Calu3 (cell line): Measurements from ENCODE around the gene CLIP1. TPM values are rescaled to one million over a fixed set of nuclear protein-coding genes. Genes with fewer than 3 reads are reported as not detected.

Experiments used
- BruUV-seq: library from RNA; stranded (reverse); fragments of 400-500 nt; replicated peaks from 2 replicates; lab custom pipeline; 2021; lab: Mats Ljungman, UMichigan
- CTCF ChIA-PET: fragments of 300-600 bp; sonication (Branson Sonifier 250); formaldehyde crosslinking; loops from one replicate; lab custom pipeline; 2022; ENCODE audit warnings: antibody characterized with exemption; lab: Charles Lee
- DNase-seq: peaks from one replicate; pipeline ENCODE4 v3.0.0; 2022
- H3K27ac Mint-ChIP-seq: one replicate; pipeline ENCODE4 v1.8.0; 2022; ENCODE audit warnings: mixed read lengths; ENCODE audit not compliant: unreplicated experiment
- H3K27me3 Mint-ChIP-seq: one replicate; pipeline ENCODE4 v1.8.0; 2022; ENCODE audit warnings: mixed read lengths; ENCODE audit not compliant: unreplicated experiment
- H3K36me3 Mint-ChIP-seq: one replicate; pipeline ENCODE4 v1.8.0; 2022; ENCODE audit warnings: mild to moderate bottlenecking, moderate library complexity, mixed read lengths; ENCODE audit not compliant: insufficient read depth, unreplicated experiment
- H3K4me1 Mint-ChIP-seq: one replicate; pipeline ENCODE4 v1.8.0; 2022; ENCODE audit warnings: mild to moderate bottlenecking, low read depth, mixed read lengths; ENCODE audit not compliant: unreplicated experiment
- H3K4me3 Mint-ChIP-seq: one replicate; pipeline ENCODE4 v1.8.0; 2022; ENCODE audit warnings: mild to moderate bottlenecking, low read depth, moderate library complexity, mixed read lengths; ENCODE audit not compliant: unreplicated experiment
- H3K9me3 Mint-ChIP-seq: one replicate; pipeline ENCODE4 v1.8.0; 2022; ENCODE audit warnings: low read depth, mixed read lengths; ENCODE audit not compliant: unreplicated experiment
- intact Hi-C: fragments of 100-400 bp; cut with micrococcal nuclease; formaldehyde crosslinking; loops from one replicate; pipeline ENCODE4 v1.10.0; 2022; ENCODE audit not compliant: unreplicated experiment
- total RNA-seq: library from RNA; stranded (reverse); gene quantifications from 2 replicates; pipeline ENCODE4 v1.2.3, GENCODE V29; 2022
- TF ChIP-seq, protein P1 (sequence below): fragments of 200-600 bp; IDR thresholded peaks from one replicate; pipeline ENCODE4 v1.8.0; 2022; ENCODE audit warnings: antibody characterized with exemption; ENCODE audit not compliant: unreplicated experiment

Gene CLIP1
- total RNA-seq, 1 experiment from 2014 or later: 95.3 TPM

DNA sequence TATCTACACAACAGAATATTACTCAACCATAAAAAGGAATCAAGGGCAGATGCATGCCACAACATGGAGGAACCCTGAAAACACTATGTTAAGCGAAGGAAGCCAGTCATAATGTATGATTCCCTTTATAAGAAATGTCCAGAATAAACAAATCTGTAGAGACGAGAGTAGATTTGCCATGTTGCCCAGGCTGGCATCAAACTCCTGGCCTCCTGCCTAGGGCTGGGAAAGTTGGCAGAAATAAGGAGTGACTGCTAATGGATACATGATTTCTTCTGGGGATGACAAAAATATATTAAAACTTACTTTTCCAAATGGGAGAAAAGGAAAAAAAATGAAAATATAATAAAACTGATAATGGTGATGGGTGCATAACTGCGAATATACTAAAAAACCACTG, 10.9 kb downstream of the CLIP1 start:
- peaks cover 10% of the 10 kb centered on the region for H3K4me1 Mint-ChIP-seq
- no peaks in the 10 kb centered on the region for H3K9me3 Mint-ChIP-seq
- H3K27ac Mint-ChIP-seq: no peak overlapping the region
- peaks cover 16% of the 10 kb centered on the region for H3K36me3 Mint-ChIP-seq
- no TSS peak for BruUV-seq
- no peaks in the 10 kb centered on the region for H3K27me3 Mint-ChIP-seq
- TF ChIP-seq, protein P1, sequence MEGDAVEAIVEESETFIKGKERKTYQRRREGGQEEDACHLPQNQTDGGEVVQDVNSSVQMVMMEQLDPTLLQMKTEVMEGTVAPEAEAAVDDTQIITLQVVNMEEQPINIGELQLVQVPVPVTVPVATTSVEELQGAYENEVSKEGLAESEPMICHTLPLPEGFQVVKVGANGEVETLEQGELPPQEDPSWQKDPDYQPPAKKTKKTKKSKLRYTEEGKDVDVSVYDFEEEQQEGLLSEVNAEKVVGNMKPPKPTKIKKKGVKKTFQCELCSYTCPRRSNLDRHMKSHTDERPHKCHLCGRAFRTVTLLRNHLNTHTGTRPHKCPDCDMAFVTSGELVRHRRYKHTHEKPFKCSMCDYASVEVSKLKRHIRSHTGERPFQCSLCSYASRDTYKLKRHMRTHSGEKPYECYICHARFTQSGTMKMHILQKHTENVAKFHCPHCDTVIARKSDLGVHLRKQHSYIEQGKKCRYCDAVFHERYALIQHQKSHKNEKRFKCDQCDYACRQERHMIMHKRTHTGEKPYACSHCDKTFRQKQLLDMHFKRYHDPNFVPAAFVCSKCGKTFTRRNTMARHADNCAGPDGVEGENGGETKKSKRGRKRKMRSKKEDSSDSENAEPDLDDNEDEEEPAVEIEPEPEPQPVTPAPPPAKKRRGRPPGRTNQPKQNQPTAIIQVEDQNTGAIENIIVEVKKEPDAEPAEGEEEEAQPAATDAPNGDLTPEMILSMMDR: no peak
- intact Hi-C loops: no loop called here
- no peak for DNase-seq
- no peak overlapping the region for H3K4me3 Mint-ChIP-seq
- CTCF ChIA-PET: no interaction called here

GRCh38 chr12:122407208-122407607, 15.3 kb downstream of the CLIP1 start:
- intact Hi-C loops: no loop called here
- H3K36me3 Mint-ChIP-seq: peaks cover 39% of the 10 kb centered on the region
- TF ChIP-seq, protein P1: no peak
- BruUV-seq: no TSS peak
- CTCF ChIA-PET: interaction anchor here (0.5 to 1.8 kb wide), 7 partner anchors 10 to 1125 kb away, joined by 3 to 8 read pairs (median 5); partner anchors contain the start of gene CLIP1
- H3K9me3 Mint-ChIP-seq: no peaks in the 10 kb centered on the region
- H3K4me3 Mint-ChIP-seq: peak overlapping the region; percentile 18
- no peak for DNase-seq
- peaks cover 39% of the 10 kb centered on the region for H3K4me1 Mint-ChIP-seq
- no peaks in the 10 kb centered on the region for H3K27me3 Mint-ChIP-seq
- H3K27ac Mint-ChIP-seq: peak overlapping the region; percentile 88

- Mint-ChIP-seq H3K27ac (peak overlapping the region; percentile 88), H3K4me3 (no peak overlapping the region), H3K4me1 (peaks cover 39% of the 10 kb centered on the region), H3K9me3 (no peaks in the 10 kb centered on the region), H3K36me3 (peaks cover 39% of the 10 kb centered on the region), H3K27me3 (no peaks in the 10 kb centered on the region)
- no peak for DNase-seq
- CTCF ChIA-PET: interaction anchor here (0.5 to 1.8 kb wide), 9 partner anchors 11 to 1126 kb away, joined by 3 to 16 read pairs (median 5); partner anchors contain the start of gene CLIP1
- intact Hi-C loops: no loop called here
- TF ChIP-seq, protein P1: no peak
- BruUV-seq: no TSS peak
These were observed 15.7 kb downstream of the CLIP1 start for GRCh38 chr12:122406701-122407164.

- Mint-ChIP-seq H3K36me3 (peaks cover 58% of the 10 kb centered on the region), H3K4me3 (no peak overlapping the region), H3K27me3 (no peaks in the 10 kb centered on the region), H3K9me3 (no peaks in the 10 kb centered on the region), H3K4me1 (peaks cover 59% of the 10 kb centered on the region), H3K27ac (no peak overlapping the region)
- no peak for DNase-seq
- intact Hi-C loops: no loop called here
- no TSS peak for BruUV-seq
- TF ChIP-seq, protein P1: no peak
- CTCF ChIA-PET: interaction anchor here (1.1 to 1.3 kb wide), 2 partner anchors 11 to 15 kb away, joined by 3 read pairs; no protein-coding TSS in a partner anchor
These were observed 18.6 kb downstream of the CLIP1 start for GRCh38 chr12:122403831-122404230.
